Activated CD4-positive, CD25-positive, alpha-beta regulatory T cell treated with anti-CD3 and anti-CD28 coated beads, Interleukin-2, amount 50 U/mL, for 16 hours (primary cell): ENCODE data around the gene CCNL2.

ENCODE experiments used
- DNase-seq: peaks from one replicate; pipeline ENCODE4 v3.0.0-alpha.2; 2020; ENCODE audit warnings: low read depth, low spot score

Gene CCNL2

GRCh38 chr1:1342584-1343115 is 56.5 kb downstream of the CCNL2 start:
- no peak for DNase-seq

GRCh38 chr1:1342061-1342562 is 57.0 kb downstream of the CCNL2 start:
- DNase-seq: no peak

- DNase-seq: no peak
These were observed 57.5 kb downstream of the CCNL2 start for GRCh38 chr1:1341549-1342021.

- no peak for DNase-seq
These were observed 58.2 kb downstream of the CCNL2 start for GRCh38 chr1:1340791-1341548.

- no peak for DNase-seq
These were observed 59.0 kb downstream of the CCNL2 start for GRCh38 chr1:1340185-1340584.

- no peak for DNase-seq
These were observed 60.9 kb downstream of the CCNL2 start for GRCh38 chr1:1338278-1338677.

- DNase-seq: no peak
These were observed 61.4 kb downstream of the CCNL2 start for GRCh38 chr1:1337793-1338147.

- no peak for DNase-seq
These were observed 62.0 kb downstream of the CCNL2 start for GRCh38 chr1:1336931-1337792.

- DNase-seq: no peak
These were observed 62.7 kb downstream of the CCNL2 start for GRCh38 chr1:1336446-1336845.

- no peak for DNase-seq
These were observed 63.3 kb downstream of the CCNL2 start for GRCh38 chr1:1335792-1336248.
